NB4 (cell line): Measurements from ENCODE around the gene MAP3K8.
A peak's percentile ranks its signal among the peaks of the same experiment; 100 is the strongest.

Source experiments
- DNase-seq: peaks from one replicate; pipeline ENCODE4 v3.0.0; 2010; ENCODE audit warnings: low read depth
- H3K4me3 ChIP-seq: one replicate; pipeline ENCODE4 v1.5.1; 2011; ENCODE audit warnings: mild to moderate bottlenecking, low read depth, low read length, moderate library complexity
- CTCF ChIP-seq: IDR thresholded peaks from one replicate; pipeline ENCODE4 v1.5.1; 2012; ENCODE audit warnings: low read depth, low read length
- MAX ChIP-seq: IDR thresholded peaks from 2 replicates; pipeline ENCODE4 v1.6.1; 2011; ENCODE audit warnings: low read depth, low read length
- MYC ChIP-seq: IDR thresholded peaks from 2 replicates; pipeline ENCODE4 v1.6.1; 2011; ENCODE audit warnings: low read depth, low read length
- POLR2A ChIP-seq: IDR thresholded peaks from 2 replicates; pipeline ENCODE4 v1.6.1; 2011; ENCODE audit warnings: mild to moderate bottlenecking; ENCODE audit not compliant: insufficient read length; ENCODE audit errors: extremely low read depth

The MAP3K8 gene

GRCh38 chr10:30390207-30390606 is 43.8 kb upstream of the MAP3K8 start:
- no peak overlapping the region for H3K4me3 ChIP-seq
- no peak for DNase-seq
- TF ChIP-seq CTCF (no peak), MAX (no peak), MYC (no peak), POLR2A (no peak)

GRCh38 chr10:30391266-30391665 is 42.7 kb upstream of the MAP3K8 start:
- DNase-seq, result no peak

GRCh38 chr10:30392564-30392990 is 41.4 kb upstream of the MAP3K8 start:
- DNase-seq, result peak; percentile 82
- H3K4me3 ChIP-seq, result no peak overlapping the region
- TF ChIP-seq MYC (no peak), CTCF (peak; percentile 62), MAX (peak; percentile 57)

More at GRCh38 chr10:30391266-30391665, 42.7 kb upstream of the MAP3K8 start:
- H3K4me3 ChIP-seq, result no peak overlapping the region
- TF ChIP-seq MAX (no peak), CTCF (no peak), POLR2A (no peak), MYC (no peak)

- H3K4me3 ChIP-seq, result peak overlapping the region; percentile 36
- TF ChIP-seq MAX (peak; percentile 31; the same call in 1 of the 2 replicates), CTCF (no peak), POLR2A (no peak), MYC (peak; percentile 61)
Observed at GRCh38 chr10:30396293-30396692, 37.7 kb upstream of the MAP3K8 start.

GRCh38 chr10:30396698-30397097 is 37.3 kb upstream of the MAP3K8 start:
- DNase-seq, result peak; percentile 82
- peak; percentile 42; the same call in 1 of the 2 replicates for TF ChIP-seq MYC
- no peak for TF ChIP-seq POLR2A
- TF ChIP-seq MAX, result peak; percentile 73
- TF ChIP-seq CTCF, result no peak

More at GRCh38 chr10:30396293-30396692, 37.7 kb upstream of the MAP3K8 start:
- DNase-seq, result peak; percentile 91

More at GRCh38 chr10:30396698-30397097, 37.3 kb upstream of the MAP3K8 start:
- H3K4me3 ChIP-seq, result peak overlapping the region; percentile 36
